K562 (cell line): Measurements from ENCODE around the gene FN3K. TPM values are rescaled to one million over a fixed set of nuclear protein-coding genes. Genes with fewer than 3 reads are reported as not detected.

Source experiments
- CBX1 ChIP-seq: sonication (generic); IDR thresholded peaks from 2 replicates; pipeline ENCODE4 v1.6.1; 2016; ENCODE audit warnings: antibody characterized with exemption, low read depth, mild to moderate bottlenecking
- CEBPG ChIP-seq, 3 experiments: fragments of 200-800 bp in 1 of 3; sonication (Bioruptor generic) in 1 of 3; sonication (generic) in 1 of 3; formaldehyde crosslinking in 1 of 3; IDR thresholded peaks in 2 of 3; conservative IDR thresholded peaks in 1 of 3; 2 replicates each; pipeline versions ENCODE4 v1.6.1 to v1.8.0; 2016 to 2022; ENCODE audit warnings: missing compliant biosample characterization in 2 of 3, missing genetic modification characterization in 2 of 3, mild to moderate bottlenecking in 1 of 3, missing genetic modification reagents in 1 of 3
- EWSR1 ChIP-seq: fragments of 450-650 bp; IDR thresholded peaks from 2 replicates; pipeline ENCODE4 v1.6.1; 2018; ENCODE audit warnings: borderline replicate concordance, mild to moderate bottlenecking, low read depth, moderate library complexity; ENCODE audit not compliant: partially characterized antibody
- HDAC1 ChIP-seq, 2 experiments: fragments of 450-650 bp; IDR thresholded peaks; 2 replicates each; pipeline ENCODE4 v1.6.1; 2016 to 2017; ENCODE audit warnings: inconsistent platforms in 1 of 2, mild to moderate bottlenecking in 1 of 2, moderate library complexity in 1 of 2
- NEUROD1 ChIP-seq: fragments of 150-350 bp; IDR thresholded peaks from 2 replicates; pipeline ENCODE4 v1.6.1; 2014; ENCODE audit warnings: borderline replicate concordance, low read length, low read depth; ENCODE audit not compliant: partially characterized antibody
- PHTF2 ChIP-seq: fragments of 250-450 bp; sonication (Bioruptor Pico); IDR thresholded peaks from 2 replicates; pipeline ENCODE4 v1.5.0; 2021; ENCODE audit warnings: mild to moderate bottlenecking
- RNF2 ChIP-seq: sonication (generic); IDR thresholded peaks from 2 replicates; pipeline ENCODE4 v1.6.1; 2016
- TBP ChIP-seq: optimal IDR thresholded peaks from 2 replicates; pipeline ENCODE3; 2011; ENCODE audit warnings: low read depth, low read length, improper control_type of control experiment
- ZC3H4 ChIP-seq: sonication (generic); formaldehyde crosslinking; IDR thresholded peaks from 2 replicates; pipeline ENCODE4 v1.9.0; 2021; ENCODE audit warnings: missing genetic modification reagents, borderline replicate concordance
- ZNF395 ChIP-seq: fragments of 200-800 bp; sonication (Bioruptor generic); IDR thresholded peaks from 2 replicates; pipeline ENCODE4 v1.6.1; 2017; ENCODE audit warnings: missing genetic modification characterization, missing compliant biosample characterization
- ZNF507 ChIP-seq: conservative IDR thresholded peaks from 2 replicates; pipeline ENCODE4 v1.6.1; 2017; ENCODE audit warnings: missing genetic modification characterization, missing compliant biosample characterization
- polyA plus RNA-seq, 8 experiments: library from polyadenylated mRNA; depleted of rRNA in 4 of 8; stranded (reverse) in 5 of 8; unstranded in 3 of 8; fragments of >200 nt; fragmentation: Nextera tagmentation in 2 of 8; fragmentation: Illumina TruSeq in 1 of 8; extraction: Ambion mirVana in 2 of 8; extraction: Trizol in 1 of 8; gene quantifications; 2 replicates each; pipeline versions ENCODE4 v1.2.1 to v1.2.3, GENCODE V29; 2011 to 2014; ENCODE audit warnings: inconsistent platforms in 1 of 8, missing spikeins in 1 of 8
- total RNA-seq, 7 experiments: library from RNA; depleted of rRNA in 6 of 7; stranded (reverse); fragments of >200 nt in 6 of 7; fragmentation: Illumina TruSeq in 2 of 7; extraction: Trizol in 2 of 7; gene quantifications; 2 replicates each; pipeline versions ENCODE4 v1.2.1 to v1.2.3, GENCODE V29; 2011 to 2021; ENCODE audit warnings: low replicate concordance in 1 of 7
- TF ChIP-seq, protein P1 (sequence below): fragments of 250-450 bp; sonication (Bioruptor Pico); IDR thresholded peaks from 2 replicates; pipeline ENCODE4 v1.8.0; 2021; ENCODE audit warnings: mild to moderate bottlenecking, moderate library complexity
- TF ChIP-seq, protein P2 (sequence below): fragments of 250-450 bp; sonication (Bioruptor Pico); IDR thresholded peaks from 2 replicates; pipeline ENCODE4 v1.9.0; 2021; ENCODE audit warnings: mild to moderate bottlenecking, inconsistent platforms

FN3K gene
- total and polyA plus RNA-seq, 9 of the 15 experiments (the other 6 are each of a cell fraction or from before 2014, with no cell fraction given) = 0.08 to 22.7 (median 3.8) TPM

DNA sequence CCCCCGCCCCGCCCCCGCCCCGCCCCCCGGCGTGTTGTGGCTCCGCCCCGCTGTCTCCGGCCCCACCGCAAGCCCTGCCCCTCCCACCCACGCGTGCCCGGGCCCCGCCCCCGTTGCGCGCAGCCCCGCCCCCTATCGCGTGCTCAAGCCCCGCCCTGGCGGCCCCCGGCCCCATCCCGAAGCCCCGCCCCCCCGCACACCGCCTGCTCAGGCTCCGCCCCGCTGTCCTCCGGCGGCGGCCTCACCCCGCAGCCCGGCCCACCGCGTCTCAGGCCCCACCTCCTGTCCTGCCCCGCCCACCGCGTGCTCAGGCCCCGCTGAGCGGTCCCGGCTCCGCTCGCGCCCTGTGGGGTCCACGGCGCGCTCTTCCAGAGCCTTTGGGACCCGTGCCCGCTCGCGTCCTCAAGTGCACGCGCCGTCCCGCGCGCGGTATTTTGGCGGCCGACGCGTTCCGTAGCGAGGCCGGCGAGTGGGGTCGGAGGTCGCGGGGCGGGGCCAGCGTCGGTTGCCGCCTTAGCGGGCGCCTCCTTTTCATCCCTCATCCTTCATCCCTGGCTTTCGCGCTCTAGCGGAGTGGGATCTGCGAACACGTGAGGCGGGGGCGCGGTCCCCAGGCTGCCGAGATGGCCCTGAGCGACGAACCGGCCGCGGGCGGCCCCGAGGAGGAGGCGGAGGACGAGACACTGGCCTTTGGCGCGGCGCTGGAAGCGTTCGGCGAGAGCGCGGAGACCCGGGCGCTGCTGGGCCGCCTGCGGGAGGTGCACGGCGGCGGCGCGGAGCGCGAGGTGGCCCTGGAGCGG lies 16.4 kb downstream of the FN3K start, which contains the start of gene TBCD (continued):
- TF ChIP-seq ZNF395 (peak; percentile 71; the same call in 1 of the 2 replicates), CBX1 (no peak), HDAC1 (IDR thresholded peaks at IDR 0.05) (peak in 1 of 2 experiments; percentile 91; a peak in 3 of 4 replicates), ZNF507 (tag) (no peak), RNF2 (0 out of 2 replicates have a peak, but pooled peaks have one; percentile 34), PHTF2 (CRISPR knock-in tag) (no peak), ZC3H4 (CRISPR knock-in tag) (no peak), EWSR1 (no peak), TBP (no peak), NEUROD1 (peak; percentile 79), CEBPG (CRISPR knock-in tag; IDR thresholded peaks at IDR 0.05) (peak; percentile 23; the same call in 1 of the 2 replicates), CEBPG (tag; conservative IDR thresholded peaks at IDR 0.05 in 1 of 2, IDR thresholded peaks at IDR 0.05 in 1 of 2) (no peak)
- TF ChIP-seq, protein P1, sequence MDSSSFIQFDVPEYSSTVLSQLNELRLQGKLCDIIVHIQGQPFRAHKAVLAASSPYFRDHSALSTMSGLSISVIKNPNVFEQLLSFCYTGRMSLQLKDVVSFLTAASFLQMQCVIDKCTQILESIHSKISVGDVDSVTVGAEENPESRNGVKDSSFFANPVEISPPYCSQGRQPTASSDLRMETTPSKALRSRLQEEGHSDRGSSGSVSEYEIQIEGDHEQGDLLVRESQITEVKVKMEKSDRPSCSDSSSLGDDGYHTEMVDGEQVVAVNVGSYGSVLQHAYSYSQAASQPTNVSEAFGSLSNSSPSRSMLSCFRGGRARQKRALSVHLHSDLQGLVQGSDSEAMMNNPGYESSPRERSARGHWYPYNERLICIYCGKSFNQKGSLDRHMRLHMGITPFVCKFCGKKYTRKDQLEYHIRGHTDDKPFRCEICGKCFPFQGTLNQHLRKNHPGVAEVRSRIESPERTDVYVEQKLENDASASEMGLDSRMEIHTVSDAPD (CRISPR knock-in tag) = no peak
- TF ChIP-seq, protein P2, sequence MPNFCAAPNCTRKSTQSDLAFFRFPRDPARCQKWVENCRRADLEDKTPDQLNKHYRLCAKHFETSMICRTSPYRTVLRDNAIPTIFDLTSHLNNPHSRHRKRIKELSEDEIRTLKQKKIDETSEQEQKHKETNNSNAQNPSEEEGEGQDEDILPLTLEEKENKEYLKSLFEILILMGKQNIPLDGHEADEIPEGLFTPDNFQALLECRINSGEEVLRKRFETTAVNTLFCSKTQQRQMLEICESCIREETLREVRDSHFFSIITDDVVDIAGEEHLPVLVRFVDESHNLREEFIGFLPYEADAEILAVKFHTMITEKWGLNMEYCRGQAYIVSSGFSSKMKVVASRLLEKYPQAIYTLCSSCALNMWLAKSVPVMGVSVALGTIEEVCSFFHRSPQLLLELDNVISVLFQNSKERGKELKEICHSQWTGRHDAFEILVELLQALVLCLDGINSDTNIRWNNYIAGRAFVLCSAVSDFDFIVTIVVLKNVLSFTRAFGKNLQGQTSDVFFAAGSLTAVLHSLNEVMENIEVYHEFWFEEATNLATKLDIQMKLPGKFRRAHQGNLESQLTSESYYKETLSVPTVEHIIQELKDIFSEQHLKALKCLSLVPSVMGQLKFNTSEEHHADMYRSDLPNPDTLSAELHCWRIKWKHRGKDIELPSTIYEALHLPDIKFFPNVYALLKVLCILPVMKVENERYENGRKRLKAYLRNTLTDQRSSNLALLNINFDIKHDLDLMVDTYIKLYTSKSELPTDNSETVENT = peak; percentile 8; the same call in 1 of the 2 replicates
